GM12873 (cell line): ENCODE measurements around the gene BAIAP2L2.

Source experiments
- CTCF ChIP-seq: IDR thresholded peaks from 2 replicates; pipeline ENCODE4 v1.5.1; 2012; ENCODE audit warnings: low read depth, mild to moderate bottlenecking, moderate library complexity, low read length, control low read depth; ENCODE audit not compliant: insufficient read depth; ENCODE audit errors: missing control alignments

The BAIAP2L2 gene

GRCh38 chr22:38142606-38143005, 32.1 kb upstream of the BAIAP2L2 start:
- TF ChIP-seq CTCF: no peak

- TF ChIP-seq CTCF: no peak
Observed at GRCh38 chr22:38141217-38141973, 30.9 kb upstream of the BAIAP2L2 start.

- TF ChIP-seq CTCF: no peak
Observed at GRCh38 chr22:38139901-38140300, 29.4 kb upstream of the BAIAP2L2 start.

GRCh38 chr22:38138961-38139360, 28.5 kb upstream of the BAIAP2L2 start:
- TF ChIP-seq CTCF: no peak

- no peak for TF ChIP-seq CTCF
Observed at GRCh38 chr22:38137876-38138687, 27.6 kb upstream of the BAIAP2L2 start.

- no peak for TF ChIP-seq CTCF
Observed at GRCh38 chr22:38136607-38137006, 26.1 kb upstream of the BAIAP2L2 start.

GRCh38 chr22:38135133-38135706, 24.7 kb upstream of the BAIAP2L2 start:
- no peak for TF ChIP-seq CTCF
